ENCODE measurements around the gene DMD.

The DMD gene

DNA sequence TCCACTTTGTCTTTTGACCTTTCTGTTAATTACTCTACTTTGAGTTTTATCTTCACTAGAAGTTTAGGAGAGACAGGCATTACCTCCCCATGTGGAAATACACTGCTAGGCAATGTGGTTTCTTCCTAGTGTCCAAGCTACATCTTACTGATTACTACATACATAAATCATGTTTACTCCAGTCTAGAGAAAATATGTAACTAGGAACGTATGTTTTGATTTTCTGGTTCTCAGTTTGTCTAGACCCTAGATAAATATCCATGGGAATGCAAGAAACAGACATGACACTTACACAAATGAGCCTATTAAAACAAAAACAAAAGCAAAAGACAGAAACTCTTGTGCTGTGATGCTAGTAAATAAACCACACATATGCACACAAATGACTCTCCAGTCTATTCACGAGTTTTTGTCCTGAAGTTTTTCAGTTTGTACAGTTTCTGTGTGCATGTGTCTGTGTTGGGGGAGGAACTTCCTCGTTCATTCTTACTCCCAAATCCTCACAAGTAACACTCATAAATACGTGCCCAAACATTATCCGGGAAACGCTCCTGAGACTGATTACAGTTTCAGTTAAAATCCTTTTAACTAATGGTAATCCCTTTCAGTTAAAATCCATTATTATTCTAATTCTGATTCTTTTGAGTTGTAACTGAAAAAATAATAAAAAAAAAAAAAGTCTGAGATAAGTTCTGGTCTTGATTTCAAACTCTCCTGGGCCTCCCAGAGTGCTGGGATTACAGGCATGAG is 1856.0 kb downstream of the DMD start:
- no peak for DNase-seq (ENCODE audit: low read depth in 2 of 2)

- DNase-seq (ENCODE audit: low read depth in 2 of 2): no peak
Observed at GRCh38 chrX:31353095-31353494, 1858.3 kb downstream of the DMD start.

DNA sequence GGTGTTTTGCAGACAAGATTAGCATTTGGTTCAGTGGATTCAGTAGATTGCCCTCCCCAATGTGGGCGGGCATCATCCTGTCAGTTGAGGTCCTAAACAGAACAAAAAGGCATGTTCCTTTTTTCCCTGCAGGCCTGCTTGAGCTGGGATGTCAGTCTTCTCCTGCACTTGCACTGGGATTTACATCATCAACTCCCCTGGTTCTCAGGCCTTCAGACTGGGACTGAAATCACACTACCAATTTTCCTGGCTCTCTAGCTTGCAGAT is 1860.6 kb downstream of the DMD start:
- DNase-seq (ENCODE audit: low read depth in 2 of 2): no peak

DNA sequence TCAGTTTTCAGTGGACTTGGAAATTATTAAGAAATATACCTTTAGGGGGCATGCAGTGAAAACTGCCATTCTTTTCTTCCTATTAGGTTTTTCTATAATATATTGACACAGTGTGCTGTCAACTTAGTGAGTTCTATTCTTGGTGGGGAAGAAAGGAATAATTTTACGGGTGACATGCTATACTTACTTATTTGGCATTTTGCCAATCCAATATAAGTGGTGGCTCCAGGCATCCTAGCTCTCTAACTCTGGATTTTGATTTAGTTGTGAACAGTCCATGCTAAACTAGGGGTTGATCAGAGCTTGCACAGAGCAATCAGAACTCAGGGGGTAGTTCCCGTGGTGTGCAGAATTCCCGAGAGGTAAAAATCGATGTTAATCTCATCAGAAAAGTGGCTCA is 1861.8 kb downstream of the DMD start:
- no peak for DNase-seq (ENCODE audit: low read depth in 2 of 2)

DNA sequence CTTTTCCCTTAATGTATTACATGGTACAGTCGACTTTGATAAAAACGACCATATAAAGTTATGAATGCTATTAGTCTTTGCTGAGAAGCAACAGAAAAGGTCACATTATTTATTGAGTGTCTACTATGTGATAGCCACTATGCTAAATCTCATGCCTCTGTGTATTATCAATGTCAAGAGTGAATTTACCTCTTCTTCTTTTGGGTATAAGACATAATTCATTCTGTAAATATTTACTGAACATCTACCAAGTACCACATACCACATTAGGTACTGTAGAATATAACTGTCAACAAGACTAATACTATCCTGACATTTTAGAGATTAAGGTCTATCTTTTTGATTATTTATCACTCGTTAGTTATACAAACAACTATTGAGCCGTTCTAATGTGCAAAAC is 1870.8 kb downstream of the DMD start:
- no peak for DNase-seq (ENCODE audit: low read depth in 2 of 2)

DNA sequence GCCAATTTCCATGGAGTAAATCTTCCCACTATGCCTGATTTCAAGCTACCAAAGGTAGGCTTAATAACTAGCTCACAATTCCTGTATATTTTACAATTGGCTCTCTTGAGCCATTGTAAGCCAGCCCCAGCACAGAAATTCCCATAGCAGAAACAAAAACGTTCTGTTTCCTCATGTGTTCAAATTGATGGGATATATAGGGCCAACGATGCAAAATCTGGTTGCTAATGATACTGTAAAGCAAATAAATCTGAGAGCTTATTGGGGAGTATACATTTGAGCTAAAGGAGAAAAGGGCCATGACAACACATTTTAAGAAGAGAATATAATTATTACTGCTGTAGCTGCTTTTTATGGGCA is 1872.4 kb downstream of the DMD start:
- no peak for DNase-seq (ENCODE audit: low read depth in 2 of 2)

- no peak for DNase-seq (ENCODE audit: low read depth in 2 of 2)
Observed at GRCh38 chrX:31337332-31337731, 1874.0 kb downstream of the DMD start.

GRCh38 chrX:31336419-31336818 is 1874.9 kb downstream of the DMD start:
- DNase-seq (ENCODE audit: low read depth in 2 of 2): no peak

DNA sequence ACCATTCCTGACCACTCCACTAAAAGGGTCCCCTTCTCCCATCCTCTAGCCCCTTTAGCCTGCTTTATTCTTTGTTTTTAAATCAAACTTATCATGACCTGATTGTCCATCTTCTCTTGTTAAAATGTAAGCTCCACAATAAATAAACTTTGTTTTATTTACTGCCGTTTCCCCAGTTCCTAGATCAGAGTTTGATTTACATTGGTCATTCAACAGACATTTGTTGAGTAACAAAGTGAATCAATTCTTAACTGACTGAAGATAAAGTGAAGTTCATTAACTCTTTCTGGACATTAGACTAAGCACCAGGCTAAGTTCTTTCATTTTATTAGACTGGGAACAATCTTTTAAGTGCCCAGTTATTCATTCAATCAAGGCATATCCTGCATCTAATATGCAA is 1876.4 kb downstream of the DMD start:
- no peak for DNase-seq (ENCODE audit: low read depth in 2 of 2)

- DNase-seq (ENCODE audit: low read depth in 2 of 2): no peak
Observed at GRCh38 chrX:31333165-31333831, 1878.1 kb downstream of the DMD start.

DNA sequence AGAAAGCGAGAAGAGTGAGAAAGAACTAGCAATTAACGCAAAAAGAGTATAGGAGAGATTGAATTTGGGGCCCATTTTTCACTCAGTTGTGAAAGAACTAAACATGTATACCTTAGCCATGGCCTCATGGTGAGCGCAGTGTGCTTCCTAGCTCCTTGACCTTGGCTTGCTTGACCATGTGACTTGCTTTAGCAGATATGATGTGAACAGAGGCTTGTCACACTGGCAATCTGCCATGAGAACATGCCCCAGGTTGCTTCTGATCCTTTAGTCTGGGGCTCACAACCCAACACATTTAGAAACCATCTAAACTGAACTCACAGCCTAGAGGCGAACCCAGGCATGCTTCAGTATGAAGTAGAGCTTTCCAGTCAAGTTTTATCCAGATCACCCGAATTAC is 1879.4 kb downstream of the DMD start:
- DNase-seq (ENCODE audit: low read depth in 2 of 2): no peak

DNA sequence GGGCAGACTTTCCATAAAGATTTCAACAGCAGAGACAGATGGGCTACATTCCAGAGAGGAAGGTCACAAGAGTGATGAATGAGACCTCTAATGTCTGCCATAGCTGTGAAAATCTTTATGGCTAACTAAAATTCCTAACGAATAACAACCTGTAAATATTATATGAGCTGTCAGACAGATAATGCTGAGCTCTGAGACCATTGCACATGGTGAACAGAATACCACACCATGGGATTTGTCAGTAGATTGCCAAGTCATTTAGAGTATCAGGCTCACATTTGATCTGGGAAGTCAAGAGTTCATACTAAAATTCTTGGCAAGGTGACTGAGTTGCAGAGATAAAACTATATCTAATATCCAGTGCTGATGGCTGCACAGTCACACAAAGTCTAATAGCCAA is 1880.3 kb downstream of the DMD start:
- no peak for DNase-seq (ENCODE audit: low read depth in 2 of 2)

DNA sequence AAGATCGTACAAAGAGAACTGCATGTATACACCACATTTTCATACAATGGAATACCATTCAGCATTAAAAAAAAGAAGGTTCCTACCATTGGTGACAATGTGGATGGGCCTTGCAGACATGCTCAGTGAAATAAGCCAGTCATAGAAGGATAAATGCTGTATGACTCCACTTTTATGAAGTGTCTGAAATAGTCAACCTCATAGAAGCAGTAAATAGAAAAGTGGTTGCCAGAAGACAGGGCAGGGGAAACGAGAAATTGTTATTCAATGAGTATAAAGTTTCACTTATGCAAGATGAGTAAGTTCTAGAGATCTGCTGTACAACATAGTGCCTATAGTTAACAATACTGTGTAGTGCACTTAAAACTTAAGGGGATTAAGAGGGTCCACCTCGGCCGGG is 1882.1 kb downstream of the DMD start:
- DNase-seq (ENCODE audit: low read depth in 2 of 2): no peak

GRCh38 chrX:31323658-31324057 is 1887.7 kb downstream of the DMD start:
- no peak for DNase-seq (ENCODE audit: low read depth in 2 of 2)

GRCh38 chrX:31320740-31321139 is 1890.6 kb downstream of the DMD start:
- no peak for DNase-seq (ENCODE audit: low read depth in 2 of 2)

- no peak for DNase-seq (ENCODE audit: low read depth in 2 of 2)
Observed at GRCh38 chrX:31319586-31319985, 1891.8 kb downstream of the DMD start.

- DNase-seq (ENCODE audit: low read depth in 2 of 2): no peak
Observed at GRCh38 chrX:31318866-31319265, 1892.5 kb downstream of the DMD start.

GRCh38 chrX:31316340-31316991 is 1894.9 kb downstream of the DMD start:
- no peak for DNase-seq (ENCODE audit: low read depth in 2 of 2)

GRCh38 chrX:31314921-31315320 is 1896.4 kb downstream of the DMD start:
- no peak for DNase-seq (ENCODE audit: low read depth in 2 of 2)

GRCh38 chrX:31307952-31308351 is 1903.4 kb downstream of the DMD start:
- DNase-seq (ENCODE audit: low read depth in 2 of 2): no peak

DNA sequence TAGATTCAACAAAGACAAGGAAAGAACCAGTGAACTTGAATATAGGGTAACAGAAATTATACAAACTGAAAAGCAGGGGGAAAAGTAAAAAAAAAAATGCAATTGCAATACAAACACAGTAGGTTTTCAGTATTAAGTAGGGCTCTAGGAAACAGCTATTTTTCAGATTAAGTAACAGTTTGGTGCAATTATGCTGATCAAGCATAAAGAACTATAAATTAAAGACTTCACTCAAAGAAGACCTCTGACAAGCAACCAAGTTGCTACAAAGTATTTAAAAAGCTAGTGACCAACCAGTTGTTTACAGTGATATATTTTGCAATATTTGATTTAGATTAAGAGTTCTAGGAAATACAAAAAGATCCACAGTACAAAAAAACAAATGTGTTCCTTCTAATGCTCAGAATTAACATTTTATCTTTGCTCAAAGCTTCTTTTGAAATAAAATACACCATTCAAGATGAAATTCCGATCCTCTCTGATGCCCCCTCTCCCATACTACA is 1908.7 kb downstream of the DMD start:
- DNase-seq (ENCODE audit: low read depth in 2 of 2): no peak

- no peak for DNase-seq (ENCODE audit: low read depth in 2 of 2)
Observed at GRCh38 chrX:31301941-31302340, 1909.4 kb downstream of the DMD start.

- no peak for DNase-seq (ENCODE audit: low read depth in 2 of 2)
Observed at GRCh38 chrX:31301203-31301602, 1910.1 kb downstream of the DMD start.
